Subcutaneous abdominal adipose tissue (tissue), 5 donors: Measurements from ENCODE around the gene SCPEP1.
A peak's percentile ranks its signal among the peaks of the same experiment; 100 is the strongest.

Source experiments
- H3K27ac ChIP-seq: one replicate; pipeline ENCODE4 v1.7.0; 2013; ENCODE audit warnings: low read depth, mild to moderate bottlenecking, inconsistent platforms, low read length, moderate library complexity
- H3K27me3 ChIP-seq, 5 donors: one replicate each; pipeline ENCODE4 v1.7.0; 2013; ENCODE audit warnings: low read length in 5 of 5, inconsistent platforms in 1 of 5; ENCODE audit not compliant: control insufficient read depth in 5 of 5, insufficient read depth in 4 of 5
- H3K36me3 ChIP-seq, 5 donors: one replicate each; pipeline ENCODE4 v1.7.0; 2013; ENCODE audit warnings: low read length in 5 of 5; ENCODE audit not compliant: control insufficient read depth in 5 of 5, insufficient read depth in 5 of 5
- H3K4me1 ChIP-seq, 5 donors: one replicate each; pipeline ENCODE4 v1.7.0; 2013; ENCODE audit warnings: low read length in 5 of 5, mild to moderate bottlenecking in 3 of 5, moderate library complexity in 1 of 5; ENCODE audit not compliant: control insufficient read depth in 5 of 5, insufficient read depth in 5 of 5
- H3K4me3 ChIP-seq, 5 donors: one replicate each; pipeline ENCODE4 v1.7.0; 2013; ENCODE audit warnings: low read length in 5 of 5, low read depth in 1 of 5
- H3K9ac ChIP-seq, 5 donors: one replicate each; pipeline ENCODE4 v1.7.0; 2013; ENCODE audit warnings: low read length in 5 of 5, mild to moderate bottlenecking in 4 of 5, moderate library complexity in 3 of 5
- H3K9me3 ChIP-seq, 5 donors: one replicate each; pipeline ENCODE4 v1.7.0; 2013; ENCODE audit warnings: low read length in 5 of 5; ENCODE audit not compliant: control insufficient read depth in 5 of 5
- donor health status: healthy.
- donor health status: healthy.
- donor health status: healthy.
- donor health status: healthy.
- donor health status: healthy.

SCPEP1 gene

GRCh38 chr17:57046749-57047148 lies 68.8 kb downstream of the SCPEP1 start:
- Histone ChIP-seq H3K27me3 (no peaks in the 10 kb centered on the region), H3K36me3 (no peaks in the 10 kb centered on the region)

GRCh38 chr17:57048096-57048495 lies 70.2 kb downstream of the SCPEP1 start:
- Histone ChIP-seq H3K27ac (no peak overlapping the region), H3K4me1 (peaks cover 2 to 20% (median 17%) of the 10 kb centered on the region in 5 donors), H3K36me3 (no peaks in the 10 kb centered on the region), H3K9ac (no peak overlapping the region), H3K27me3 (no peaks in the 10 kb centered on the region), H3K4me3 (no peak overlapping the region), H3K9me3 (no peaks in the 10 kb centered on the region)

More at GRCh38 chr17:57046749-57047148, 68.8 kb downstream of the SCPEP1 start:
- H3K9me3 ChIP-seq = no peaks in the 10 kb centered on the region
- H3K4me3 ChIP-seq = peak overlapping the region in 3 of 5 donors; percentile 59 to 69 (median 68)
- H3K9ac ChIP-seq = peak overlapping the region in 2 of 5 donors; percentile 62 to 68
- H3K27ac ChIP-seq = no peak overlapping the region
- peaks cover 2 to 20% (median 17%) of the 10 kb centered on the region in 5 donors for H3K4me1 ChIP-seq

GRCh38 chr17:57050306-57050705 lies 72.4 kb downstream of the SCPEP1 start:
- no peak overlapping the region for H3K27ac ChIP-seq
- no peak overlapping the region for H3K9ac ChIP-seq
- no peaks in the 10 kb centered on the region for H3K36me3 ChIP-seq
- no peaks in the 10 kb centered on the region for H3K27me3 ChIP-seq
- no peak overlapping the region for H3K4me3 ChIP-seq
- no peaks in the 10 kb centered on the region for H3K9me3 ChIP-seq
- peaks cover 2 to 24% (median 20%) of the 10 kb centered on the region in 5 donors for H3K4me1 ChIP-seq

GRCh38 chr17:57051886-57052361 lies 74.0 kb downstream of the SCPEP1 start:
- Histone ChIP-seq H3K9me3 (no peaks in the 10 kb centered on the region), H3K36me3 (no peaks in the 10 kb centered on the region), H3K27me3 (no peaks in the 10 kb centered on the region), H3K9ac (no peak overlapping the region), H3K27ac (no peak overlapping the region), H3K4me3 (no peak overlapping the region), H3K4me1 (peaks cover 2 to 9% (median 8%) of the 10 kb centered on the region in 5 donors)
